NCI-H1694 (cell line): ENCODE results near the gene ADCY6.

Source experiments
- DNase-seq: peaks from one replicate; lab custom pipeline; 2025; lab: John Stamatoyannopoulos, UW

The ADCY6 gene

DNA sequence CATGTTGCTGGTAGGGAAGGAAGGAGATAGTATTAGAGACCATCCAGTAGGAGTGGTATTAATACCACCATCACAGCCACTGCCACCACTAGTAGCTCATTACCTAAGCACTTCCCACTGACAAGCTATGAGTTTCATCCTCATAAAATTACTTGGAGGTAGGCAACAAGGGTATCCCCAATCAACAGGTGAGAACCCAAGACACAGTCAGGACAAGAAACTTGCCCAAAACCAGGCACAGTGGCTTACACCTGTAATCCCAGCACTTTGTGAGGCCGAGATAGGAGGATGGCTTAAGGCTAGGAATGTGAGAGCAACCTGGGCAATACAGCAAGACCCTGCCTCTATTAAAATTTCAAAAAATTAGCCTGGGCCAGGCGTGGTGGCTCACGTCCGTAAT lies 5.5 kb downstream of the ADCY6 start:
- DNase-seq: no peak

GRCh38 chr12:48782457-48783395 lies 6.2 kb downstream of the ADCY6 start:
- no peak for DNase-seq

- no peak for DNase-seq
Observed at GRCh38 chr12:48781750-48782456, 7.0 kb downstream of the ADCY6 start.

DNA sequence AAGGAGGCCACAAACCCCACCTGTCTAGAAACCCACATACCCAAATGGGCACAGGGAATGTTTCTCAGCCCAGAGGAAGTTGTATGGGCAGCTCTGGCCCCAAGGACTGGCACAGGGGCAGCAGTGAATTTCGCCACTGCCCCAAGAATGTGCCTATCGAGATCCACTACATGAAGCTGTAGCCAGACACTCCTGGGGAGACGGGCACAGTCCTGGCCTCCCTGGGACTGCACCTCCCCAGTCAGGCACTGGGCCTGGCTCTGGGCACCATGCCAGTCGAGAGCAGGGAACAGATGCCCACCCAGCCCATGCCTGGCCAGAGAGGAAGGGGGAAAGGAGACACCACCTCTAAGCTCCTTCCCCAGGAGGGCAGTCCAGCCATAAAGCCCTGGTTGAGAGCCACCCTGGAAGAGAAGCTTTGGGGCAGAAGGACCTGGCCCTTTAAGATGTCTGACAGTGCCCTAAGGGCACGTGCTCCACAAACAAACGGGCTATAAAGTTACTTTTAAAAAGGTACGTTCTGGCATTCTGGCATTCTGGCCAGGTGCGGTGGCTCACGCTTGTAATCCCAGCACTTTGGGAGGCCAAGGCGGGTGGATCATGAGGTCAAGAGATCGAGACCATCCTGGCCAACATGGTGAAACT lies 8.4 kb downstream of the ADCY6 start:
- no peak for DNase-seq

DNA sequence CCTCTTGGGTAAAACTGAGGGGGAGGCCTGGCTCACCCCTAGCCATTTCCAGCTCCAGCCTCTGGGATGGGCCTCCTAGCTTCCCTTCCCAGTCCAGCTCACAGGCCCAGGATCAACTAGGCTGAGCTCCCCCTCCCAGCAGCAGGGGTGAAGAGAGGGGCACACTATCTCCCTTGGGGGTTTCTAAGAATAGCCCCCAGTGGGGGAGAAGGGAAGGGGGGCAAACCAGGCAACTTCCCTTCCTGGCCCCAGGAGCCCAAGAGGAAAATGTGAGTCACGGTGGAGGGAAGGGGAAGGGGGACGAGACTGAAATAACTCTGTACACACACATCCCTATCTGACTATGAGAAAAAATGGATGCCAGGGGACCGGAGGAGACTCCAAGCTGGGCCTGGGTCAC lies 9.0 kb downstream of the ADCY6 start:
- DNase-seq: no peak

- DNase-seq: no peak
Observed at GRCh38 chr12:48777501-48778400, 11.1 kb downstream of the ADCY6 start.

GRCh38 chr12:48776956-48777355 lies 11.9 kb downstream of the ADCY6 start:
- DNase-seq: no peak

DNA sequence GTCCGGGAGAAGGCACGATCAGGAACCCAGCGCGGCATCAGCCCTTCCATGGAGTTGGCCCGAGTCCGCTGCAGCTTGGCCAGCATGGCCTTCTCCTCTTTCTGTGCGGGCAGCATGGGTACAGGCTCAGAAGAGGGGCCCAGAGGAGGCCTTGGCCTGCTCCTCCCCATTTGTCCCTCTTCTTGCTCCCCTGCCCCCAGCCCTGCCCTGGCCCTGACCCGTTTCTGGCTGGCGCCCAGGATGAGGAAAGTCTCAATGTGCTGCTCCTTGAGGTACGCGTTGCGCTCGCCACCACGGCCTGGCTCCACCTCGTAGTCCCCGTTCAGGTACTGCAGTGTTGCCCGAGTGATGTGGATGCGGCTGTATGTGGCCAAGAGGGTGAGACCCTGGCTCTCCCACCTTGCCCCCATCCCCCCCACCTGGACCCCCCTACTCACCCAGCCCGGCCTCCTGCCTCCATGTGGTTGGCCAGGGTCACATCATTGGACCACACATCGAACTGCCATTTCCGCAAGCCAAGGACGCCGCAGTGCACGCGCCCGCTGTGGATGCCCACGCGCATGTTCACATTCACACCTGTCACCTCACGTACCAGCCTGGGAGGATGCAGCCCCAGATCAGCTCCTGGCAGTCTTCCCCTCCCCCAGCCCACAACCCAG lies 12.8 kb downstream of the ADCY6 start:
- DNase-seq: no peak

- DNase-seq: no peak
Observed at GRCh38 chr12:48775299-48775698, 13.6 kb downstream of the ADCY6 start.

GRCh38 chr12:48774516-48774915 lies 14.4 kb downstream of the ADCY6 start:
- no peak for DNase-seq

DNA sequence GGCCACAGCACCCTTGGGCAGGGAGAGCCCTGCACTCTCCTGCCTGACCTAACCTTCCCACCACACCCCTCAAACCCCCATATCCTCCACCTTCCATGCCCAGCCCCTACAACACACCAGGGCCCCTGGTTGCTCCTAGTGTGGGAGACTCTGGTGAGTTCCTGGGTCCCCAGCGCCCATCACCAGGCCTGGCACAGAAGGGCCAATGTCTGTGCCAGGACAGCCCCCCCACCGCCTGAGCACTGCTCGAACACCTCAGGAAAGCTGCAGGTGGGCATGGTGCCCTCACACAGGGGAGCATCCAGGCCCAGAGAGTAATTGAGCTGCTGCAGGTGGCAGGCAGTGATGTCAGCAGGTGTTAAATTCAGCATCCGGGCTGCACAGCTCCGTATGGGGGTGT lies 15.2 kb downstream of the ADCY6 start:
- no peak for DNase-seq

DNA sequence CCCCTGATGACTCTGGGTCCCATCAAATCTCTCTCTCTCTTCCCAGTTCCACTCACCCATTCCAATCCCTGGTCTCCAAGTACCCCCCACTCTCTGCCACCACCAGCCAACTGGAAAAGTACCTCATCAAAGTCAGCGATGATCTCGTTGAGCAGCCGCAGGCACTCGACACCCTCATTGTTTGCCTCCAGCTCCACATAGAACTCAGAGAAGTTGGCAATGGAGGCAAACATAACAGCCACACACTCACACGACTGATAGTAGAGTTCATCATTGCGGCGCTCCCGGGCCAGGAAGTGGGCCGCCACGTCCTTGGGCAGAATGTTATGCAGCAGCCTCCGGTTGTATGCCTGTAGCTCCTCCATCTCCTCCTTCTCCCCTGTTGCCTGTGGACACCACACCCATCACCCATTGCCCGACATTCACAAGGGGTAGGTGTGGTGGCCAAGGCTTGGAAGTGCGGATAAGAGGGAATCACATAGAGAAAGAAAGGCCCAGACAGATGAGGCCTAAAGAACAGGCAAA lies 17.2 kb downstream of the ADCY6 start:
- DNase-seq: no peak

DNA sequence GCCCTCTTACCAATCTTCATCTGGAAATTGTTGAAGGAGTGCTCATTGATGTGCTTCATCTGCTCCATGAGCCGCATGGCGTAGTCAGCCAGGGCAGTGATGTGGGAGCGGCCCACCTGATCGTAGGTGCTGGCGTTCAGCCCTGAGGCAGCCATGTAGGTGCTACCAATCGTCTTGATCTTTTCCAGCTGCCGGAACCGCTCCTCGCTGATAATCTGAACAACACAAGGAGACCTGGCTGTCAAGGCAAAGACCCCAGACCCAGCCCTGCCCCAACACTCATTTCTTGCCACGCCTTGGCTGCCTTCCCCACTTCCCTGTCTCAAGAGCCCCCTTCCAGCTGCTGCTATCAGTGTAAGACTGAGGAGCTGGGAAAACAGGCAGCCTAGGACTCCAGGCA lies 18.1 kb downstream of the ADCY6 start:
- no peak for DNase-seq

GRCh38 chr12:48768736-48769135 lies 20.2 kb downstream of the ADCY6 start:
- no peak for DNase-seq

DNA sequence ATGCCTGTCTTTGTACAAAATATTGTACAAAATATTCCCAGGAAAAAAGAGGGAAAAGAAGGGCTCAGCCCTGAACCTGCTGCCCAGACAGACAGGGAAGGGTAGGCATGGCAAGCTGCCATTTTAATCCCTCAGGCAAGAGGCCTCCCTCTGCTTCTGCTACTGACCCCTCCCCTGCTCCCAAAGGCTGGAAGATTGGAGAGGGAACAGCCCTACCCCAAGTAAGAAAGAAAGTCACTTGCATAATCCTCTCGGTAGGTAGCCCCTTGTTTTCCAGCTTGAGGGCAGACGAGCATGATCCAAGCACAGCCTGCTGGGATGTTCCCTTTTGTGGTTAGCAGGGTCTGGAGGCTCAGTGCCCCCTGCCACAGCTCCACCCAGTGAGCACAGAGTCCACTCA lies 20.7 kb downstream of the ADCY6 start:
- DNase-seq: no peak

GRCh38 chr12:48767521-48767920 lies 21.4 kb downstream of the ADCY6 start:
- DNase-seq: no peak

DNA sequence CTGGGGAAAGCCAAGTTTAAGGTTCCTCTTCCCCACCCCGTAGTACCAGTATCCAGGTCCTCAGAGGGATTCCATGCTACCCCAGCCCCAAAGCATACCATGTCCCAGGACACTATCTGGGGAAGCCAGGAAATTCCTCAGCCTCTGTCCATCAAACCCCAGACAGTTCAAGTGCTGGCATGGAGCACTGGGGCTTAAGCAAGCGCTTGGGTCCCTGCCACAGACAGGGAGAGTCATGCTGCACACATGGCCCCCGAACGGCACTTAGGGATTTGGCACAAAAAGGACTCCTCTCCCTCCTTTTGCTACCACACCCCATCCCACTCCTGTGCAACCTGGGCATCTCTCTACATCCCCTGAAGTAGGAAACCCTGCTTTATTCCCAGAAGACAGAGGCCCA lies 21.8 kb downstream of the ADCY6 start:
- DNase-seq: no peak

- no peak for DNase-seq
Observed at GRCh38 chr12:48765753-48766162, 23.1 kb downstream of the ADCY6 start.

GRCh38 chr12:48764521-48764920 lies 24.4 kb downstream of the ADCY6 start:
- no peak for DNase-seq

- no peak for DNase-seq
Observed at GRCh38 chr12:48758737-48759136, 30.2 kb downstream of the ADCY6 start.

DNA sequence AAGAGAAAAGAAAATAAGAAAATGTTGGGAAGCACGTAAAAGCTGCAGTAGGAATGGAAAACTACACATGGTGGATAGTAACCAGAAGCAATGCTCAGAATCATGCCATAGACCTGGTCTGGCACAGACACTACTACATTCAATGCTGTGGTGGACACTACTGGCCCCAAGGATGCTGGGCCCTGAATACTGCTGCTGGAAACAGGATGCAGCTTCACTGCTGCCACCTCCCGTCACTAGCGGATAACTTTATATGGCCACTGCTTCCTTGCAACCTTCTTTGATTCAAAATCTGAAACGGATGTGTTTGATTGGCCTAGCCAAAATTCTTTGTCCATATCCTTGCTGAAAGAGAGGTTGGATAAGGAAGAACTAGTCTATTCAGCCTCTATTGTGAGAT lies 30.7 kb downstream of the ADCY6 start:
- no peak for DNase-seq
